A549 (cell line): ENCODE results near the gene CAPN14. TPM values are rescaled to one million over a fixed set of nuclear protein-coding genes. Genes with fewer than 3 reads are reported as not detected.

Experiments
- ATAC-seq, 2 experiments: fragments of 200-7000 bp in 1 of 2; fragments of >200 bp in 1 of 2; cut with Nextera tagmentation in 1 of 2; cut with Tn5 transposase in 1 of 2; 3 replicates each; pipeline versions ENCODE4 v1.8.0 to v1.9.1; 2018 to 2020; ENCODE audit warnings: mild to moderate bottlenecking in 1 of 2, moderate library complexity in 1 of 2
- CTCF ChIA-PET: fragments of 300-600 bp; sonication (Branson Sonifier 250); formaldehyde crosslinking; extraction: SDS; loops from one replicate; lab custom pipeline; 2021; ENCODE audit warnings: antibody characterized with exemption, inconsistent platforms; lab: Yijun Ruan, JAX
- POLR2A ChIA-PET: fragments of 350-600 bp; formaldehyde crosslinking; extraction: SDS; loops from one replicate; lab custom pipeline; 2021; ENCODE audit warnings: antibody characterized with exemption, inconsistent platforms; lab: Yijun Ruan, JAX
- DNase-seq, 2 experiments: peaks; one replicate each; pipeline versions ENCODE4 v3.0.0 to v3.0.0-alpha.2; 2011 to 2016; ENCODE audit warnings: low read depth in 1 of 2, low spot score in 1 of 2
- FAIRE-seq: peaks from 2 replicates; lab custom pipeline; 2011; peaks lifted over from hg19 to GRCh38; lab: Jason Lieb, UNC
- H3K27ac ChIP-seq, 2 experiments: fragments of >200 bp; sonication (Bioruptor Twin); formaldehyde crosslinking; 3 replicates each; pipeline ENCODE4 v1.5.1; 2016 to 2017
- H3K4me1 ChIP-seq: fragments of >200 bp; sonication (Bioruptor Twin); formaldehyde crosslinking; 3 replicates; pipeline ENCODE4 v1.6.1; 2016
- H3K4me2 ChIP-seq: fragments of >200 bp; sonication (Bioruptor Twin); formaldehyde crosslinking; 3 replicates; pipeline ENCODE4 v1.6.1; 2016
- H3K4me3 ChIP-seq: fragments of >200 bp; sonication (Bioruptor Twin); formaldehyde crosslinking; 3 replicates; pipeline ENCODE4 v1.5.1; 2016
- H3K9me3 ChIP-seq: fragments of >200 bp; sonication (Bioruptor Twin); formaldehyde crosslinking; 3 replicates; pipeline ENCODE4 v1.6.1; 2016
- BHLHE40 ChIP-seq: IDR thresholded peaks from 2 replicates; pipeline ENCODE4 v1.6.1; 2012; ENCODE audit warnings: low read depth, low read length, inconsistent platforms
- CEBPB ChIP-seq, 2 experiments: fragments of >200 bp in 1 of 2; sonication (Bioruptor Twin) in 1 of 2; formaldehyde crosslinking in 1 of 2; IDR thresholded peaks; 2 replicates each; pipeline ENCODE4 v1.6.1; 2012 to 2016
- CHD2 ChIP-seq: fragments of 150-350 bp; IDR thresholded peaks from 2 replicates; pipeline ENCODE4 v1.6.1; 2014; ENCODE audit warnings: low read length; ENCODE audit not compliant: partially characterized antibody
- EP300 ChIP-seq, 2 experiments: fragments of >200 bp; sonication (Bioruptor Twin); formaldehyde crosslinking; IDR thresholded peaks; 2 replicates in 1 of 2; 3 replicates in 1 of 2; pipeline ENCODE4 v1.6.1; 2016 to 2017
- ESRRA ChIP-seq: fragments of 150-350 bp; IDR thresholded peaks from 2 replicates; pipeline ENCODE4 v1.6.1; 2014; ENCODE audit warnings: mild to moderate bottlenecking, low read length, borderline replicate concordance
- FOSL2 ChIP-seq, 2 experiments: fragments of 450-650 bp in 1 of 2; fragments of >200 bp in 1 of 2; sonication (Bioruptor Twin) in 1 of 2; formaldehyde crosslinking; IDR thresholded peaks; 2 replicates each; pipeline versions ENCODE4 v1.5.0 to v1.6.1; 2016 to 2020; ENCODE audit warnings: mild to moderate bottlenecking in 1 of 2, moderate library complexity in 1 of 2
- GATA3 ChIP-seq: IDR thresholded peaks from 2 replicates; pipeline ENCODE4 v1.6.1; 2012; ENCODE audit warnings: borderline replicate concordance
- HDAC2 ChIP-seq: fragments of 200-600 bp; sonication (generic); IDR thresholded peaks from 2 replicates; pipeline ENCODE4 v1.6.1; 2016
- HEYL ChIP-seq: fragments of 250-450 bp; sonication (Bioruptor Pico); IDR thresholded peaks from 2 replicates; pipeline ENCODE4 v1.8.0; 2021; ENCODE audit warnings: mild to moderate bottlenecking, moderate library complexity
- HOXA7 ChIP-seq: fragments of 250-450 bp; sonication (Bioruptor Pico); IDR thresholded peaks from 2 replicates; pipeline ENCODE4 v1.5.0; 2020; ENCODE audit warnings: mild to moderate bottlenecking, moderate library complexity
- JUN ChIP-seq, 2 experiments: fragments of >200 bp; sonication (Bioruptor Twin); formaldehyde crosslinking; IDR thresholded peaks; 2 replicates in 1 of 2; 3 replicates in 1 of 2; pipeline ENCODE4 v1.6.1; 2016 to 2017
- JUNB ChIP-seq: fragments of >200 bp; sonication (Bioruptor Twin); formaldehyde crosslinking; IDR thresholded peaks from 2 replicates; pipeline ENCODE4 v1.6.1; 2016
- KDM5A ChIP-seq: fragments of 200-600 bp; sonication (generic); IDR thresholded peaks from 2 replicates; pipeline ENCODE4 v1.6.1; 2016; ENCODE audit warnings: antibody characterized with exemption, mild to moderate bottlenecking
- MAZ ChIP-seq: fragments of 150-350 bp; IDR thresholded peaks from 2 replicates; pipeline ENCODE4 v1.6.1; 2014; ENCODE audit warnings: antibody characterized with exemption, low read depth, low read length, borderline replicate concordance
- NFE2L2 ChIP-seq: fragments of 150-350 bp; conservative IDR thresholded peaks from 2 replicates; pipeline ENCODE4 v1.6.1; 2014; ENCODE audit warnings: low read length
- NR3C1 ChIP-seq: fragments of >200 bp; sonication (Bioruptor Twin); formaldehyde crosslinking; IDR thresholded peaks from 3 replicates; pipeline ENCODE4 v1.6.1; 2017
- POLR2AphosphoS2 ChIP-seq: conservative IDR thresholded peaks from 2 replicates; pipeline ENCODE4 v1.6.1; 2012; ENCODE audit warnings: low read length, improper control_type of control experiment, inconsistent platforms
- RAD21 ChIP-seq, 2 experiments: fragments of >200 bp in 1 of 2; sonication (Bioruptor Twin) in 1 of 2; formaldehyde crosslinking in 1 of 2; IDR thresholded peaks in 1 of 2; conservative IDR thresholded peaks in 1 of 2; 2 replicates in 1 of 2; 3 replicates in 1 of 2; pipeline ENCODE4 v1.6.1; 2012 to 2018; ENCODE audit warnings: inconsistent platforms in 1 of 2
- RNF2 ChIP-seq: fragments of 200-600 bp; sonication (generic); IDR thresholded peaks from 2 replicates; pipeline ENCODE4 v1.6.1; 2016; ENCODE audit warnings: low read depth, mild to moderate bottlenecking, antibody characterized with exemption, moderate library complexity, borderline replicate concordance
- SREBF2 ChIP-seq: fragments of 450-650 bp; IDR thresholded peaks from 2 replicates; pipeline ENCODE4 v1.6.1; 2014; ENCODE audit warnings: mild to moderate bottlenecking, moderate library complexity
- ZNF302 ChIP-seq: fragments of 250-450 bp; sonication (Bioruptor Pico); IDR thresholded peaks from 2 replicates; pipeline ENCODE4 v1.9.0; 2021; ENCODE audit warnings: inconsistent platforms, mild to moderate bottlenecking, moderate library complexity
- ZSCAN20 ChIP-seq: fragments of 250-450 bp; sonication (Bioruptor Pico); IDR thresholded peaks from 2 replicates; pipeline ENCODE4 v1.8.0; 2022; ENCODE audit warnings: mild to moderate bottlenecking, moderate library complexity
- WGBS: methylation state at CpG from one replicate; pipeline ENCODE4 v1.1.6; 2017; ENCODE audit errors: missing lambda C conversion rate; 5-methylcytosine and 5-hydroxymethylcytosine counted together
- polyA plus RNA-seq, 4 experiments: library from polyadenylated mRNA; depleted of rRNA in 3 of 4; stranded (reverse); fragments of >200 nt; fragmentation: RNase III in 1 of 4; extraction: RNeasy Plus Mini Kit Qiagen cat#74134 plus additional on column Dnase treatment in 1 of 4; gene quantifications; 2 replicates in 3 of 4; 3 replicates in 1 of 4; pipeline ENCODE4 v1.2.3, GENCODE V29; 2011 to 2017
- TF ChIP-seq, protein P1 (sequence below): fragments of 200-600 bp; sonication (generic); IDR thresholded peaks from 2 replicates; pipeline ENCODE4 v1.6.1; 2016; ENCODE audit warnings: antibody characterized with exemption, mild to moderate bottlenecking, moderate library complexity
- TF ChIP-seq, protein P2 (sequence below): fragments of >200 bp; sonication (Bioruptor Twin); formaldehyde crosslinking; IDR thresholded peaks from 2 replicates; pipeline ENCODE4 v1.6.1; 2016
- TF ChIP-seq, protein P3 (sequence below): fragments of 450-650 bp; IDR thresholded peaks from 2 replicates; pipeline ENCODE4 v1.6.1; 2014; ENCODE audit warnings: antibody characterized with exemption

The CAPN14 gene
- polyA plus RNA-seq, 2 of the 4 experiments (the other 2 are of a cell fraction), result 0.04 to 0.06 TPM

DNA sequence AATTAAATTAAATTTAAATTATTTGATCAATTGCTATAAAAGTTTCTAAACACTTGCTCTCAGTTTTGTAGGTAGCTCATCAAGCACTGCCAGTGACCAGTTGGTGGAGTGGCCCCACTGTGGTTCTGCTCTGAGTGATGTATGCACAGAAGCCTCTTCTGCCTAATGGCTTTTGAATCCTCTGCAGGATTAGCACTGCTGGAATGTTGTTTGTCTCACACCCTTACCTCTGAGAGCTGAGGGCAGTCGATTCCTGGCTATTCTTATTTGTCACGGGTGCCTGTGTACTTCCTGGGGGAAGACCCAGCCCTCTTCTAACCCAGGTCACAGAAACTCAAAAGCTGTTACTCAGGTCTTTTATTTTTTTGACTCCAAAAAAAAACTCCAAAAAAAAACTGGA, 9.5 kb downstream of the CAPN14 start (continued):
- TF ChIP-seq HOXA7 (CRISPR knock-in tag) (no peak), FOSL2 (IDR thresholded peaks at IDR 0.05) (no peak), FOSL2 (CRISPR knock-in tag; IDR thresholded peaks at IDR 0.05) (no peak), EP300 (IDR thresholded peaks at IDR 0.05) (no peak), HEYL (no peak), HDAC2 (no peak)

DNA sequence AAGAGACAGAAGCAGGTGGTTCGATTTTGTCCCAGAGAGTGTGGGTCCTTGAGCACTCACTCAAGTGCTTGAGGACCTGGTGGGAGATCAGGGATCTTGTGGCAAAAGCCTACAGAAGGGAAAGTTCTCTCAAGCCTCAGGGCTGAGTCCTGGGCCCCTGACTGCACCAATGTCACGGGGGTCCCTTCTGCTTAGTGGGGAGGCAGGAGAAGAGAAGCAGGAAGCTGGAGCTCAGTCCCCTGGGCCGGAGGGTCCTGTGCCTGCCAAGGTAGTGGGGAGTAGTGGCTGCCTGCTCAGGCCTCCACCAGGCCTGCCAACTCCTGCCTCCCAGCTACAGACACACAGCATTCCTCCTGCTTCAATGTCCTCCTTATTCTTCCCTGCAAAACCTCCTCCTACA, 11.7 kb downstream of the CAPN14 start:
- no peak overlapping the region for H3K4me2 ChIP-seq
- CTCF ChIA-PET, result interaction anchor here (0.6 to 1.6 kb wide), 4 partner anchors 27 to 336 kb away, joined by 3 to 4 read pairs (median 3); partner anchors contain the start of gene GALNT14
- no peaks in the 10 kb centered on the region for H3K9me3 ChIP-seq

DNA sequence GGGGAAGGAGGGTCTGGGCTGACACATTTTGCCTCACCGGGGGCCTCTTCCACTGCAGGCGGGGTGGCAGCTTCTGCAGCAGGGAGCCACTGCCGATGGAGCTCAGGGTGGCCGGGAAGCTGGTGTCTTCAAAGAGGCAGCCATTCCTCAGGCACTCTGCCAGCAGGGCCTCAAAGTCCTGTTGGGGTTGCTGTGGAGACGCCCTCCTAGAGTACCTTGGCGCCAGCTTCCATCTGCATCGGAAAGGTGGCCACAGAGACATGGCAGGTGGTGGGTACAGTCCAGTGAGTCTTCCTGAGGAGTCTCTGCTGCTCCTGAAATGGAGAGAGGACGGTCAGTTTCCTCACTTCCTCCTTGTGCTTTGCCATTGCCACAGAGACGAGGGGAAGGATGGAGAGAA, 12.1 kb downstream of the CAPN14 start:
- Histone ChIP-seq H3K4me2 (no peak overlapping the region), H3K4me3 (no peak overlapping the region), H3K9me3 (no peaks in the 10 kb centered on the region), H3K4me1 (no peaks in the 10 kb centered on the region), H3K27ac (no peak overlapping the region)
- POLR2A ChIA-PET, result no interaction called here
- DNase-seq, result no peak
- CTCF ChIA-PET, result interaction anchor here (1.0 to 1.6 kb wide), 2 partner anchors 28 to 67 kb away, joined by 3 read pairs; partner anchors contain the start of gene GALNT14
- no peak for ATAC-seq
- WGBS, result 39% methylated on average over 9 of the region's 9 CpGs
- TF ChIP-seq BHLHE40 (no peak), CHD2 (no peak), RNF2 (no peak), SREBF2 (no peak), ZNF302 (CRISPR knock-in tag) (no peak), NFE2L2 (no peak), NR3C1 (no peak), KDM5A (no peak), POLR2AphosphoS2 (no peak), JUN (IDR thresholded peaks at IDR 0.05) (no peak), JUNB (no peak)
- TF ChIP-seq, protein P1, sequence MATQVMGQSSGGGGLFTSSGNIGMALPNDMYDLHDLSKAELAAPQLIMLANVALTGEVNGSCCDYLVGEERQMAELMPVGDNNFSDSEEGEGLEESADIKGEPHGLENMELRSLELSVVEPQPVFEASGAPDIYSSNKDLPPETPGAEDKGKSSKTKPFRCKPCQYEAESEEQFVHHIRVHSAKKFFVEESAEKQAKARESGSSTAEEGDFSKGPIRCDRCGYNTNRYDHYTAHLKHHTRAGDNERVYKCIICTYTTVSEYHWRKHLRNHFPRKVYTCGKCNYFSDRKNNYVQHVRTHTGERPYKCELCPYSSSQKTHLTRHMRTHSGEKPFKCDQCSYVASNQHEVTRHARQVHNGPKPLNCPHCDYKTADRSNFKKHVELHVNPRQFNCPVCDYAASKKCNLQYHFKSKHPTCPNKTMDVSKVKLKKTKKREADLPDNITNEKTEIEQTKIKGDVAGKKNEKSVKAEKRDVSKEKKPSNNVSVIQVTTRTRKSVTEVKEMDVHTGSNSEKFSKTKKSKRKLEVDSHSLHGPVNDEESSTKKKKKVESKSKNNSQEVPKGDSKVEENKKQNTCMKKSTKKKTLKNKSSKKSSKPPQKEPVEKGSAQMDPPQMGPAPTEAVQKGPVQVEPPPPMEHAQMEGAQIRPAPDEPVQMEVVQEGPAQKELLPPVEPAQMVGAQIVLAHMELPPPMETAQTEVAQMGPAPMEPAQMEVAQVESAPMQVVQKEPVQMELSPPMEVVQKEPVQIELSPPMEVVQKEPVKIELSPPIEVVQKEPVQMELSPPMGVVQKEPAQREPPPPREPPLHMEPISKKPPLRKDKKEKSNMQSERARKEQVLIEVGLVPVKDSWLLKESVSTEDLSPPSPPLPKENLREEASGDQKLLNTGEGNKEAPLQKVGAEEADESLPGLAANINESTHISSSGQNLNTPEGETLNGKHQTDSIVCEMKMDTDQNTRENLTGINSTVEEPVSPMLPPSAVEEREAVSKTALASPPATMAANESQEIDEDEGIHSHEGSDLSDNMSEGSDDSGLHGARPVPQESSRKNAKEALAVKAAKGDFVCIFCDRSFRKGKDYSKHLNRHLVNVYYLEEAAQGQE, result no peak
- FAIRE-seq, result no peak

More for the DNA sequence above, 11.7 kb downstream of the CAPN14 start:
- DNase-seq (no peak), ATAC-seq (no peak), FAIRE-seq (no peak)
- 22% methylated on average over 3 of the region's 3 CpGs for WGBS
- H3K4me3 ChIP-seq, result no peak overlapping the region
- H3K27ac ChIP-seq, result no peak overlapping the region
- POLR2A ChIA-PET, result no interaction called here
- H3K4me1 ChIP-seq, result no peaks in the 10 kb centered on the region
- no peak for TF ChIP-seq ZSCAN20 (CRISPR knock-in tag)
- TF ChIP-seq, protein P2, sequence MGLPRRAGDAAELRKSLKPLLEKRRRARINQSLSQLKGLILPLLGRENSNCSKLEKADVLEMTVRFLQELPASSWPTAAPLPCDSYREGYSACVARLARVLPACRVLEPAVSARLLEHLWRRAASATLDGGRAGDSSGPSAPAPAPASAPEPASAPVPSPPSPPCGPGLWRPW, result no peak
- no peak for TF ChIP-seq RAD21 (conservative IDR thresholded peaks at IDR 0.05 in 1 of 2, IDR thresholded peaks at IDR 0.05 in 1 of 2)
- TF ChIP-seq ESRRA, result no peak
- TF ChIP-seq CEBPB (IDR thresholded peaks at IDR 0.05), result no peak
- TF ChIP-seq, protein P3, sequence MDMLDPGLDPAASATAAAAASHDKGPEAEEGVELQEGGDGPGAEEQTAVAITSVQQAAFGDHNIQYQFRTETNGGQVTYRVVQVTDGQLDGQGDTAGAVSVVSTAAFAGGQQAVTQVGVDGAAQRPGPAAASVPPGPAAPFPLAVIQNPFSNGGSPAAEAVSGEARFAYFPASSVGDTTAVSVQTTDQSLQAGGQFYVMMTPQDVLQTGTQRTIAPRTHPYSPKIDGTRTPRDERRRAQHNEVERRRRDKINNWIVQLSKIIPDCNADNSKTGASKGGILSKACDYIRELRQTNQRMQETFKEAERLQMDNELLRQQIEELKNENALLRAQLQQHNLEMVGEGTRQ, result no peak
- no peak for TF ChIP-seq GATA3
- no peak for TF ChIP-seq MAZ
